Activated CD4-positive, CD25-positive, alpha-beta regulatory T cell (primary cell): ENCODE measurements around the gene PPM1M.

Experiments used
- DNase-seq, 4 experiments: peaks; one replicate each; lab custom pipeline; 2025; lab: John Stamatoyannopoulos, UW

PPM1M gene, protein sequence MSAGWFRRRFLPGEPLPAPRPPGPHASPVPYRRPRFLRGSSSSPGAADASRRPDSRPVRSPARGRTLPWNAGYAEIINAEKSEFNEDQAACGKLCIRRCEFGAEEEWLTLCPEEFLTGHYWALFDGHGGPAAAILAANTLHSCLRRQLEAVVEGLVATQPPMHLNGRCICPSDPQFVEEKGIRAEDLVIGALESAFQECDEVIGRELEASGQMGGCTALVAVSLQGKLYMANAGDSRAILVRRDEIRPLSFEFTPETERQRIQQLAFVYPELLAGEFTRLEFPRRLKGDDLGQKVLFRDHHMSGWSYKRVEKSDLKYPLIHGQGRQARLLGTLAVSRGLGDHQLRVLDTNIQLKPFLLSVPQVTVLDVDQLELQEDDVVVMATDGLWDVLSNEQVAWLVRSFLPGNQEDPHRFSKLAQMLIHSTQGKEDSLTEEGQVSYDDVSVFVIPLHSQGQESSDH

DNA sequence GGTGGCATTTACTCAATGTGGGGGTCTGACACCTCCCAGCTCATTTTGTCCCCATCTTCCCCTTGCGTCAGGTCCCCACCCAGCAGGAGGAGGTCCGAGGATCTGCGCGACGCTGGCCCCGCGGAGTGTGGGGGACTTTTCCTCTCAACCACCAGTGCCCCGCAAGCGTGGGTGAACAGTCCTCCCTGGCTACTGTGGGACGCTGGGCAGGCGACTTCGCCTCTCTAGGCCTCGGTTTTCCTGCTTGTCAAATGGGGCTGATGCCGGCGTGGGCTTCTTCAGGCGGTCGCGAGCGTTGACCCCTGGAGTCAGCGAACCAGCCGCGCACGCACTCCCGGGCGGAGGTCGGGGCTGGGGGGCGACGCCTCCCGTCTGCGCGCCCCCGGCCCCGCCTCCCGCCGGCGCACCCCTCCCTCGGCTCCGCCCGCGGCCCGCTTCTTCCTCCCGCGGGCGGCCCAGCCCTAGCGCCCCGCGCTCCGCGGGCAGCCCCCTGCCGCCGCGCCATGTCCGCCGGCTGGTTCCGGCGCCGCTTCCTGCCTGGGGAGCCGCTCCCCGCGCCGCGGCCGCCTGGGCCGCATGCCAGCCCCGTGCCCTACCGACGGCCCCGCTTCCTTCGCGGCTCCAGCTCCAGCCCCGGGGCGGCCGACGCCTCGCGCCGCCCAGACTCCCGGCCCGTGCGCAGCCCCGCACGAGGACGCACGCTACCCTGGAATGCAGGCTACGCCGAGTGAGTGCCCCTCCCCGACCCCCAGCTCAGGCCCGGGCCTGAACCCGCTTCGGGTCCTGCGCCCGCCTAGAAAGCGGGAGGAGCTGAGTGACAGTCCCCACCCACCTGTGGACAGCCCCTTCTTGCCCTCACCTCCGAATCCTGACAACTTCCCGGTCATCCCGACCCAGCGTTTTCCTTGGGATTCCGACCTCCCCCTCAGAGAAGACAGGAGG lies at the start of gene PPM1M:
PPM1M (plus strand) TSS at position 438 of the 942 bp plus-strand sequence; CDS start at position 504, 66 bp downstream.
- peak in 2 of 4 experiments; percentile 49 to 55 for DNase-seq

DNA sequence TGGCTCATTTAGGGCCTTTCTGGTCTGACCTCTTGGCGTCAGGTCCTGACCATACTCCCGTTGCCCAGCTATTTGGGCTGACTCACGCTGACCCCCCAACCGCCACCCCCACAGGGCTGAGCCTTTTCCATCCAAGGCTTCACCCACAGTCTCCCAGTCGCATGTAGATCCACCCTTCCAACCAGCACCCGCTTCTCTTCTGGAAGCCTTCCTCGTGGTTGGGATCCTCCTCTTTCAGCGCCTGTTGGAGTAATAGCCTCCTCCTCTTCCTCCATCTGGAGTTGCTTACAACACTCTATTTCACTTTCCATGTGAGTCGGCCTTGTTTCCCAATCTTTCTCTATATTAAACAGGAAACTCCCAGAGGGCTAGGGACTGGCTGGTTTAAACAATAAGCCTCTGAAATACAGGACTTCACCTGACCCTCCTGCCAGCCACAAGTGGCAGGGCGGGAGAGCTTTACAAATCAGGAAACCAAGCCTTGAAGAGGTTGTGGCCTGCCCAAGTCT lies 49.7 kb upstream of the PPM1M start:
- no peak for DNase-seq

DNA sequence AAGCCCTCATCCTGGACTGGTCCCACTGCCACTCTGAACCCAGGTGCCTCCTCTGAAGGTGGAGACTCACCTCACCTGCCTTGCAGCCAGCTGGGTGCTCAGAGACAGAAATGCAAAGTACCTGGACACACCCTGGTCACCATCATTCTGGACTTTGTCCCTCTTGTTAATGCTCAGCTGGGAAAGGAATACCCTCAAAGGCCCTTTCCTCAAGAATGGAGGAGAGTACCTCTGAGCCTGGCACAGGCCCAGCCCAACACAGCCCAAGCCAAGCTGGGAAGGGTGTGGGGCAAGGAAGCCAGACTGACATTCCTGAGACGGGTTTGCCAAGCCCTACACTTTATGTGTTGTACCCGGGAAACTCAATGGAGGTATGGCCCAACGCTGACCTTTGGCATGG lies 48.6 kb upstream of the PPM1M start:
- DNase-seq: no peak

DNA sequence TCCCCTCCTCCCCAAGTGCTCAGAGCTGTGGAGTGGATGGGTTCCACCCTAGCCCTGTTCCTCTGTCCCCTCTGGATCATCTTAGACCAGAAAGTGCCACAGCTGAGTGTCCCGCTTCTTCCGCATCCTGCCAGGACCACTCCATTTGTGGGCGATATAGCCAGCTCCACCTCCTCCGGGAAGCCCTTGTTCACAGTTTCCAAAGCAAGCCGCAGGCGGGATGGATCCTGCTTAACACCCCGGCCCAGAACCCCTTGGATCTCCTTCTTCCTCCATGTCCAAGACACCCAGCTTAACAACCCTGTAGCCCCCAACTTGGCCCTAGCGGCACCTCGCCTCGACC lies 48.1 kb upstream of the PPM1M start:
- DNase-seq: no peak

DNA sequence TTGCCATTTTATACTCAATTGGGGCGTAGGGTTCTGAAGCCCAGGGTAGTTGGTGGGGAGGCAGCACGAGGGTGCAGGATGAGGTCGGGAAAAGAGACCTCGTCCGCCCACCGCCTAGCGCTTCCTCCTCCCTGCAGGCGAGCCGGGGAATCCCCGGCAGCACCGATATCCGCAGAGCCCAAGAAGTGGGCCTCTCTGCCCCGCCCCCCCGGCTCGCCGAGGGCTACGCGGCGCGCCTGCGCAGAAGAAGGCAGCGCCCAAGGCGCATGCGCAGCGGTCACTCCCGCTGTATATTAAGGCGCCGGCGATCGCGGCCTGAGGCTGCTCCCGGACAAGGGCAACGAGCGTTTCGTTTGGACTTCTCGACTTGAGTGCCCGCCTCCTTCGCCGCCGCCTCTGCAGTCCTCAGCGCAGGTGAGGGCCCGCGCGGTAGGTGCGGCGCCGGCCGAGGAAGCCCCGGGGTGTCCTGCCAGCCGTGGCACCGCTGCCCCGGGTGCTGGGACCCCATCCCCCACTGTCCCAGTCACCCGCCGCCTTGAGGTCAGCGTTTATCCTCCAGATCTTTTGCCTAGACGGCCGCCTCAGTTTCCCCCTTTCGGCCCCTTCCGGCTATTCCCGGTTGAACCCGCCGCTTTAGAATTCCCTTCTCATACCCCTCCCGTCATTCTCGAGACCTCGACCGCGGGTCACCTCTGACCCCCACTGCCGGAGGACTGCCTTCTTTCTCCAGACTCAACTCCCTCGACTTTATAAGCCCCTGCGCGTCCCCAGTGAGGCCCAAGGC lies 47.5 kb upstream of the PPM1M start, which contains the start of gene ALAS1:
ALAS1 (plus strand) TSS at position 319 of the 784 bp plus-strand sequence. CDS start 1,082 bp downstream, outside the sequence.
- DNase-seq: peak; percentile 85 to 93 (median 89)

DNA sequence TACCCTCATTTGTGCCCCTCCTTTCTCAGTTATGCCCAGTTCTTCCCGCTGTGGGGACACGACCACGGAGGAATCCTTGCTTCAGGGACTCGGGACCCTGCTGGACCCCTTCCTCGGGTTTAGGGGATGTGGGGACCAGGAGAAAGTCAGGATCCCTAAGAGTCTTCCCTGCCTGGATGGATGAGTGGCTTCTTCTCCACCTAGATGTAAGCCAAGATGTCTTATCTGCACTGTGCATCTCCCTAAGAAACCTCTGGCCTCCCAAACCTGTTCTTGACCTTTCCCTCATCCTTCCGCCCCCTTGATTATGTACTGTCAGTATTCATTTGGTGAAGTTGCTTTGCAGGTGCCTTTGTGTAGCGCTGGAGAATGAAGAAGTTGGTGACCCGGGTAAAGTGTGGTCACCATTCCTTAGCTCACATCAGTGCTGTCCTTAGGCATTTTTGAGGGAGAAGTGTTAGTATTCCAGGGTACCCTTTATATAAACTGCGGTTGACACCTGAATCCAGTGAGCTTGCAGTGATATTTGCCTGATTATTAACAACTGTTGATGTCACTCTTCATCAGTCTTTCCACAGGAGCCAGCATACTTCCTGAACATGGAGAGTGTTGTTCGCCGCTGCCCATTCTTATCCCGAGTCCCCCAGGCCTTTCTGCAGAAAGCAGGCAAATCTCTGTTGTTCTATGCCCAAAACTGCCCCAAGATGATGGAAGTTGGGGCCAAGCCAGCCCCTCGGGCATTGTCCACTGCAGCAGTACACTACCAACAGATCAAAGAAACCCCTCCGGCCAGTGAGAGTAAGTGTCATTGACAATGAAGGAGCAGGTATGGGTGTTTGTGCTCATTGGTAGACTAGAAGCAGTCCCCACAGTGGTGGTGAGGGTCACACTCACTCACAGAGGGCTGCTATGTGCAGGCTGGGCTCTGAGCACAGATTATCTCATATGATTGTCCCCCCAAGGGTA lies 46.6 kb upstream of the PPM1M start:
- DNase-seq: no peak

DNA sequence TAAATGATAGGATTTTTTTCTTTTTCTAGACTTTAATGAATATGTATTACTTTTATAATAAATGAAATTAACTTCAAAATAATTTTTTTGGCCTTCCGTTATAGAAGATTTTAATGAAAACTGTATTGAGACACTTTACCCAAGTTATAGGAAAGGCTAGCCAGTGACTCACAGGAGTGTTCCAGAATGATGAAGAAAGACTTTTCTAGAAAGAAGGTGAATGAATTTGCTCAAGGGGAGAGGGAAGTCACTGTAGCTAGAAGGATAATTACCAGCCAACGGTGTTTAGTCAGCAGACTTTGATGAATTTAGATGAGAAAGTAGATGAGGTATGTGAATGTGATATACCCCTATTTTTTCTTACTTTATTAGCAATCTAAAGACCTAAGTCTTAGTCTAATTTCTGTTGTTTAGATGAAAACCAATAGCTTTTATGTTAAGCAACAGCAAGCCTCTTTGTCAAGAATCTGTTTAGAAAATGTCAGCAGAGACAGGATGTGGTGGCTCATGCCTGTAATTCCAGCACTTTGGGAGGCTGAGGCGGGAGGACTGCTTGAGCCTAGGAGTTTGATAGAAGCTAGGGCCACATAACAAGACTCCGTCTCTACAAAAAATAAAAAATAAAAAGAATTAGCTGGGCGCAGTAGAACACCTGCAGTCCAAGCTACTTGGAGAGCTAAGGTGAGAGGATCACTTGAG lies 44.4 kb upstream of the PPM1M start:
- DNase-seq: no peak

DNA sequence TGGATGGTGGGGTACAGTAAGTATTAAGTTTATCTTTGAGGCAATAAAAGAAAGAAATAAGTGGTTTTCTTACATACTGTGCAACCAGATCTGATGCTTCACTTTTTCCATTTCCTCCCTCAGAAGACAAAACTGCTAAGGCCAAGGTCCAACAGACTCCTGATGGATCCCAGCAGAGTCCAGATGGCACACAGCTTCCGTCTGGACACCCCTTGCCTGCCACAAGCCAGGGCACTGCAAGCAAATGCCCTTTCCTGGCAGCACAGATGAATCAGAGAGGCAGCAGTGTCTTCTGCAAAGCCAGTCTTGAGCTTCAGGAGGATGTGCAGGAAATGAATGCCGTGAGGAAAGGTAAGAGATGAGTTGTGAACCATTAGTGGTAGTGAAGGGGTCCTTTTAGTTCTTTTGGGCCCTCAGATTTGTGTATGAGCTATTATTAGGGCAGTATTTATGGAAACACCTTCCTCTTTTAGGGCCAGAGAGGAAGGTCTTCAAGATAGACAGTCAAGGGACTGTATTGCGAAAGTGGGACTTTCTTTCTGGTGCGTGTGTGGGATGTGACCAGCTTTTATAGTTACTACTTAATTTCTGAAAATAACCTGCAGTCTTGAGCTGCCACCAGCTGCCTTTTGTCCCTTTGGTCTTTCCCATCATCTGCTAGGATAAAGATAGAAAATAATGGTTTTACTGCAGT lies 43.0 kb upstream of the PPM1M start:
- no peak for DNase-seq

DNA sequence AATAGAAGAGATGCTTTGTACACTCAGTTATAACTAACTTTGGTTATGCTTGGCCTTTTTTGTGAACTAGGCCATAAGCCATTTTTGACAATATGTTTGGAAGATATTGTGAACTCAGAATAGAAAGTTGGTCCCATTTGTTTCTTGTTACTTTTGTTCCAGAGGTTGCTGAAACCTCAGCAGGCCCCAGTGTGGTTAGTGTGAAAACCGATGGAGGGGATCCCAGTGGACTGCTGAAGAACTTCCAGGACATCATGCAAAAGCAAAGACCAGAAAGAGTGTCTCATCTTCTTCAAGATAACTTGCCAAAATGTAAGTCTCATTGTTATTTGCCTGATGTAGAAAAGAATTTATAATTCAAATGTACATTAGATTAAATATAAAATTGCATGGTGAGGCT lies 41.9 kb upstream of the PPM1M start:
- DNase-seq: no peak

DNA sequence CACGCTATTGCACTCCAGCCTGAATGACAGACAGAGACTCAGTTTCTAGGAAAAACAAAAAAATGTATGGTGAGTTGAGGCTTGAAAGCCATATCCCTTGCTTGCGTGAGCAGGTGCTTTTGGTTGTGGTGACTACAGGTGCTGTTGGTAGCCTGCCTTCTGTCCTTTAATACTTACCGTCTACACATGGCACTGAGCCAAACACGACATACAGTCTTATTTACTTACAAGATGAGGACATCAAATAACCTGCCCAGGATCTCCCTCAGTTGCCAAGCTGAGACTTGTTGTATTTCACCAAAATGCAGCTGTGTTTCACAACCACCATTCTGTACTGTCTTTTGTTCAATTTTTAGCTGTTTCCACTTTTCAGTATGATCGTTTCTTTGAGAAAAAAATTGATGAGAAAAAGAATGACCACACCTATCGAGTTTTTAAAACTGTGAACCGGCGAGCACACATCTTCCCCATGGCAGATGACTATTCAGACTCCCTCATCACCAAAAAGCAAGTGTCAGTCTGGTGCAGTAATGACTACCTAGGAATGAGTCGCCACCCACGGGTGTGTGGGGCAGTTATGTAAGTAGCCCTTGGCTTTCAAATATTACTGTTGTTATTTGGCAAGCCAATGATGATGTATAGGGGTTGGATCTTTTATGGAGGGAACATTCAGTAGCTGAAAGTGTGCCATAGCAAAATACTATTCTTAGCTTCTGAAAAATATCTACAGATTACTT lies 41.1 kb upstream of the PPM1M start:
- DNase-seq: no peak

DNA sequence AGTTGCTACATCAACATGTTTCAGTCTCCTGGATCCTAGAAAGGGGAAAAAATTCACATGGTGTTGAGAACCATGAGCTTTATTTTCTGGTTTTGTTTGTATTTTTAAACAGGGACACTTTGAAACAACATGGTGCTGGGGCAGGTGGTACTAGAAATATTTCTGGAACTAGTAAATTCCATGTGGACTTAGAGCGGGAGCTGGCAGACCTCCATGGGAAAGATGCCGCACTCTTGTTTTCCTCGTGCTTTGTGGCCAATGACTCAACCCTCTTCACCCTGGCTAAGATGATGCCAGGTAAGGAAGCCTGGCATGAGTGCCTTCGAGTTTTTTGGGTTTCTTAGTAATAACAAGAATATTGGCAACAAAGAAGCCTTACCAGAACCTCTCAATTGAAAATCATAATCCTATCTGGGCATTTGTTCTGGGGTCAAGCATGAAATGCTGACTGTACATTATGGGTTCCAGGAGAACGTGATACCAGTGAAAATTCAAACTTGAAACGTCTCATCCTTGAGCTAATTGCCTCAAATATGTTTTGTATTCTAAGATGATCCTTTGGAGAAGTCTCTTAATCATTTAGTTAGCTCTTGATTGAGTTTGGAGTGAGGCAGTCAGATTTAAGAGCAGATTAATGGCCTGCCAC lies 39.7 kb upstream of the PPM1M start:
- DNase-seq: no peak

DNA sequence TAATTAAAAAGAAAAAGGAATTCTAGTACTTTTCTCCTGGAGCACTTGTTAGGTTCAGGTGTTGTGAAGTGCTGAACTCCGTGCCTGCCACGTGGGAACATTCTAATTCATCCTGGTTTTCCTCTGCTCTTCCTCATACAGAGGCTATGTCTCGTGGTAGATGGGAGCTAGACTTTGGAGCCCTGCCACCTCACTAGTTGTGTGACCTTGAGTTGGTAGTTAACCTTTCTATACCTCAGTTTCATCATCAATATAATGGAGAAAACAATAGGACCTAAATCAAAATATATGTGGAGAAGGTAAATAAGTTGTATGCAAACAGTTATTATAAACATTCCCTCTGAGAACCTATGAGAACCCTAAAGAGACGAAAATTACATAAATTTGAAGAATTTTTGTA lies 37.0 kb upstream of the PPM1M start:
- no peak for DNase-seq

DNA sequence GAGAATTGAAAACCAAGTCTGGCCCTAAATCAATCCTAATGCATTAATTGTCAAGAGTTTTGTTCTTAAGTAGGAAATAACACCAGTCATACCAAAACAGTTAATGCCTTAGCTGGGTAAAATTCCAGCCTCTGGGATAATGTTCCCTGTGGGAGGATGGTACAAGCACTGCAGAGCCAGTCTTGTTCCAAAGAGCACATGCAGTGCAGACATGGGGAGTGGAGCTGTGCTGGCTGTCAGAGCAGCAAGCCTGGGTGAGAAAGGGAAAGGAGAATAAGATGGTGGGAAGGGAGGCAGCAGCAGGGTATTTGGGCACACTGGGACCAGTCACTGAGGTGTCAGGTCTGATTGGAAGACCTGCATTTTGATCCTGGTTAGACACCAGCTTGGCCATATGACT lies 35.5 kb upstream of the PPM1M start:
- no peak for DNase-seq

DNA sequence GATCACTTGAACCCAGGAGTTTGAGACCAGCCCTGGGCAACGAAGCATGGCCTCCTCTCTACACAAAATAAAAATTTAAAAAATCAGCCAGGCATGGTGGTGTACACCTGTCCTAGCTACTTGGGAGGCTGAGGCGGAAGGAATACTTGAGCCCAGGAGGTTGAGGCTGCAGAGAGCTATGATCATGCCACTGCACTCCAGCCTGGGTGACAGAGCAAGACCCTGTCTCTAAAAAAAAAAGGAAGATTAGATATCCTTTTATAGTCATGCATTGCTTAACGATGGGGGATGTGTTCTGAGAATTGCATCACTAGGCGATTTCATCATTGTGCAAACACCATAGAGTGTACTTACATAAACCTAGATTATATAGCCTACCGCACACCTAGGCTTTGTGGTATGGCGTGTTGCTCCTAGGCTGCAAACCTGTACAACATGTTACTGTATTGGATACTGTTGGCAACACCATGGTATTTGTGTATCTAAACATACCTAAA lies 35.0 kb upstream of the PPM1M start:
- no peak for DNase-seq

DNA sequence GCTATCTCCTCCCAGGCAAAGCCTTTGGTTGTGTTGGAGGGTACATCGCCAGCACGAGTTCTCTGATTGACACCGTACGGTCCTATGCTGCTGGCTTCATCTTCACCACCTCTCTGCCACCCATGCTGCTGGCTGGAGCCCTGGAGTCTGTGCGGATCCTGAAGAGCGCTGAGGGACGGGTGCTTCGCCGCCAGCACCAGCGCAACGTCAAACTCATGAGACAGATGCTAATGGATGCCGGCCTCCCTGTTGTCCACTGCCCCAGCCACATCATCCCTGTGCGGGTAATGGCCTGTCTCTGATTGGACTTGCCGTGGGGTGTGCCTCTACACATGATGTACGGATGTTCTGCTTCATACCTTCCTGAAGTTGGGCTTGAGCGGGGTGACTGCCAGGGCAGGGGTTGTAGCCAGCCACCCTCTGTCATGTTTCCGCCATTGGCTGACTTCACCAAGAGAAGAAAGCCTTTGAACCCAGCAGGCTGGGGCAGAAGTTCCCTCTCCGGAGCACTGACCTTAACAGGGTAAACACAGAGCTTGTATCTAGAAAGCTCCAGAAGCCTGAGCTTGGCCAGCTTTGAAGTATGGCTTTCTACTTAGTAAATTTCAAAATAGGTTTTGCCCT lies 34.2 kb upstream of the PPM1M start:
- DNase-seq: no peak

DNA sequence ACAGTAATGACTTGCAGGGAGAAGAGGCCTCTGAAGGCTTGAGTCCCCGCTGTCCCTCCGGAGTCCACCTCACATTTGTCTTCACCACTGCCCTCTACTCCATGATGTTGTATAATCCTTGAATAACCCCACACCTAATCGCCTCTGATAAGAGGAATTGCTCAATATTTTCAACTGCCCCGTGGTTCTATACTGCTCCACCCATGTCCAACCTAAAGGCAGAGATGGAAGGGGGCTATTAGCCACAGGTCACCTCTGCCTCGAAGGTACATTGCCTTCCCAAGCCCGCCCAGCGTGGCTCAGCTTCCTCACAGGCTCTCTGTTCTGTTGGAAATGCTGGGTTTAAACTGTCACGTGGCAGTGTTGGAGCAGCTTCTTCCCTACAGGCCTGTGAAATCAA lies 32.6 kb upstream of the PPM1M start:
- no peak for DNase-seq

DNA sequence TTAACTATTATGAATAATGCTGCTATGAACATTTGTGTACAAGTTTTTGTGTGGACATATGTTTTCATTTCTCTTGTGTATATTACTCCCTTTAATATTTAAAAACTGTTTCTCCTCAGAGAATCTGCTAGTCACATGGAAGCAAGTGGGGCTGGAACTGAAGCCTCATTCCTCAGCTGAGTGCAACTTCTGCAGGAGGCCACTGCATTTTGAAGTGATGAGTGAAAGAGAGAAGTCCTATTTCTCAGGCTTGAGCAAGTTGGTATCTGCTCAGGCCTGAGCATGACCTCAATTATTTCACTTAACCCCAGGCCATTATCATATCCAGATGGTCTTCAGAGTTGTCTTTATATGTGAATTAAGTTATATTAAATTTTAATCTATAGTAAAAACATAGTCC lies 31.7 kb upstream of the PPM1M start:
- no peak for DNase-seq

DNA sequence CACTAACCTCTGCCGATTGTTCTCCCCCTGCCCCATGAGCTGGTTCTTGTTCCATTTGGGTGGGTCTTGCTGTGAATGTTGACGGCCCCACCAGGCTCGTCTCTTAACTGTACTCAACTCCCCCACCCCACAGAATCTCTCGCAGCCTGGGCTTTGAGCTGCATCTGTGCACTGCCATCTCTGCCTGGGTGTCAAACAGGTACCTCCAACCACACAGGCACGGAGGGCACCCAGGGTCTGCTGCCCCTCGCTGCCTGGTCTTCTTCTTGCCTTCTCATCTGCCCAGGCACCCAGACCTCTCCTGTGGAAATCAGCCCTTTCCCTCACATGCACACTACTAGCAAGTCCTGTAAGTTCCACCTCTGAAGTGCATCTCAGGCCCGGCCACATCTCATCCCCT lies 30.2 kb upstream of the PPM1M start:
- DNase-seq: no peak
